HepG2 (cell line): ENCODE measurements around the gene MPG. TPM values are rescaled to one million over a fixed set of nuclear protein-coding genes. Genes with fewer than 3 reads are reported as not detected.
A peak's percentile ranks its signal among the peaks of the same experiment; 100 is the strongest.

Experiments
- GFI1 ChIP-seq: sonication (generic); formaldehyde crosslinking; IDR thresholded peaks from 2 replicates; pipeline ENCODE4 v1.5.0; 2020; ENCODE audit warnings: missing genetic modification reagents, mild to moderate bottlenecking, borderline replicate concordance
- TRIM24 ChIP-seq: sonication (generic); formaldehyde crosslinking; IDR thresholded peaks from 2 replicates; pipeline ENCODE4 v1.8.0; 2022; ENCODE audit warnings: mild to moderate bottlenecking, missing genetic modification reagents
- ZFP36 ChIP-seq: fragments of 150-350 bp; IDR thresholded peaks from 2 replicates; pipeline ENCODE4 v1.6.1; 2018; ENCODE audit warnings: borderline replicate concordance, low read length, low read depth; ENCODE audit not compliant: partially characterized antibody
- ZNF138 ChIP-seq: sonication (generic); formaldehyde crosslinking; IDR thresholded peaks from 2 replicates; pipeline ENCODE4 v1.5.0; 2020; ENCODE audit warnings: mild to moderate bottlenecking, low read depth, missing genetic modification reagents
- polyA plus RNA-seq, 8 experiments: library from polyadenylated mRNA; depleted of rRNA in 3 of 8; stranded (reverse) in 7 of 8; unstranded in 1 of 8; fragments of >200 nt; fragmentation: Illumina TruSeq in 4 of 8; extraction: Trizol in 4 of 8; gene quantifications; 2 replicates each; pipeline versions ENCODE4 v1.2.1 to v1.2.3, GENCODE V29; 2011 to 2016; ENCODE audit warnings: low read depth in 4 of 8, missing spikeins in 1 of 8, mixed read lengths in 1 of 8; ENCODE audit not compliant: insufficient read depth in 1 of 8
- total RNA-seq, 5 experiments: library from RNA; depleted of rRNA; stranded (reverse); fragments of >200 nt; fragmentation: Illumina TruSeq; extraction: Trizol; gene quantifications; 2 replicates each; pipeline ENCODE4 v1.2.3, GENCODE V29; 2016; ENCODE audit warnings: low read depth in 1 of 5
- TF ChIP-seq, protein P1 (sequence below): sonication (generic); formaldehyde crosslinking; IDR thresholded peaks from 2 replicates; pipeline ENCODE4 v1.9.0; 2021; ENCODE audit warnings: mild to moderate bottlenecking, missing genetic modification reagents
- TF ChIP-seq, protein P2 (sequence below): sonication (generic); formaldehyde crosslinking; IDR thresholded peaks from 2 replicates; pipeline ENCODE4 v1.8.1; 2022; ENCODE audit warnings: low read depth, mild to moderate bottlenecking, missing genetic modification reagents
- TF ChIP-seq, protein P3 (sequence below): sonication (generic); formaldehyde crosslinking; IDR thresholded peaks from 2 replicates; pipeline ENCODE4 v1.4.0; 2020; ENCODE audit warnings: missing genetic modification reagents, mild to moderate bottlenecking, borderline replicate concordance
- TF ChIP-seq, protein P4 (sequence below): sonication (generic); formaldehyde crosslinking; IDR thresholded peaks from 2 replicates; pipeline ENCODE4 v1.9.0; 2021; ENCODE audit warnings: missing genetic modification reagents, borderline replicate concordance
- TF ChIP-seq, protein P5 (sequence below): sonication (generic); formaldehyde crosslinking; IDR thresholded peaks from 2 replicates; pipeline ENCODE4 v1.5.0; 2020; ENCODE audit warnings: mild to moderate bottlenecking, missing genetic modification reagents, borderline replicate concordance

The MPG gene
- total and polyA plus RNA-seq, 2 of the 13 experiments (the other 11 are each of a cell fraction or from before 2014, with no cell fraction given), result 59.1 to 62.5 TPM

DNA sequence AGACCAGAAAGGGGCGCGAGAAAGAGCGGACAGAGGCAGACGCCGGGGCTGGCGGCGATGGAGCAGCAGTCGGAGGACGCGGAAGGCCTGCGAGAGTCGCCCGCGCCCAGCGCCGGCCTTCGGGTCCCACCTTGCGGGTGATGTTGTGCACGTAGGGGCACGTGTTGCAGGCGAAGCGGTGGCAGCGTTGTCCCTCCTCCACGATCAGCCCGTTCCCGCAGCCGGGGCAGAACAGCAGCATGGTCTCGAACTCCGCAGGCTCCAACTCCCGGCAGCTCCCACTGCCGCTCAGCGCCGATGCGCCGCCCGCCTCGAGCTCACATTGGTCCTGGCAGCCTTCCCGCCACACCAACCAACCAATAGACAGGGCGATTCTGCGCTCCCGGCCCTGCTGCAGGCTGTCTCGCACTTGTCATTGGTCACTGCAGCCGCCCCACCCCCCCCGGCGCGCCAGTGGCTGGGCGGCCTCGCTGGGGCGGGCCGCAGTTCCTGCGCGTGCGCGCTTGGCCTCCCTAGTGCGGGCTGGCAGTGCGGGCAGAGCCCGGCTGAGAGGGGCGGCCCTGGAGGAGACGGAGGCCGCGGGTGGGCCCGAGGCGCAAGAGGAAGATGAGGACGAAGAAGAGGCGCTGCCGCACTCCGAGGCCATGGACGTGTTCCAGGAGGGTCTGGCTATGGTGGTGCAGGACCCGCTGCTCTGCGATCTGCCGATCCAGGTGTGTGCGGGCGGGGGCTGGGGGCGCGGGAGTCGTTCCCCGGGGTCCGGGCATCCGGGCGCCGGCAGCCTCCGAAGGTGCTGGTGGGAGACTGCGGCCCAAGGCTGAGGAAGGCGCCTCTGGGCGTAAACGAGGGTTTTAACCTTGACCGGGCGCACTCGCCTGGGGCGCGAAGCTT, 24.4 kb upstream of the MPG start, which contains the start of the genes POLR3K and SNRNP25 (continued):
- TF ChIP-seq, protein P1, sequence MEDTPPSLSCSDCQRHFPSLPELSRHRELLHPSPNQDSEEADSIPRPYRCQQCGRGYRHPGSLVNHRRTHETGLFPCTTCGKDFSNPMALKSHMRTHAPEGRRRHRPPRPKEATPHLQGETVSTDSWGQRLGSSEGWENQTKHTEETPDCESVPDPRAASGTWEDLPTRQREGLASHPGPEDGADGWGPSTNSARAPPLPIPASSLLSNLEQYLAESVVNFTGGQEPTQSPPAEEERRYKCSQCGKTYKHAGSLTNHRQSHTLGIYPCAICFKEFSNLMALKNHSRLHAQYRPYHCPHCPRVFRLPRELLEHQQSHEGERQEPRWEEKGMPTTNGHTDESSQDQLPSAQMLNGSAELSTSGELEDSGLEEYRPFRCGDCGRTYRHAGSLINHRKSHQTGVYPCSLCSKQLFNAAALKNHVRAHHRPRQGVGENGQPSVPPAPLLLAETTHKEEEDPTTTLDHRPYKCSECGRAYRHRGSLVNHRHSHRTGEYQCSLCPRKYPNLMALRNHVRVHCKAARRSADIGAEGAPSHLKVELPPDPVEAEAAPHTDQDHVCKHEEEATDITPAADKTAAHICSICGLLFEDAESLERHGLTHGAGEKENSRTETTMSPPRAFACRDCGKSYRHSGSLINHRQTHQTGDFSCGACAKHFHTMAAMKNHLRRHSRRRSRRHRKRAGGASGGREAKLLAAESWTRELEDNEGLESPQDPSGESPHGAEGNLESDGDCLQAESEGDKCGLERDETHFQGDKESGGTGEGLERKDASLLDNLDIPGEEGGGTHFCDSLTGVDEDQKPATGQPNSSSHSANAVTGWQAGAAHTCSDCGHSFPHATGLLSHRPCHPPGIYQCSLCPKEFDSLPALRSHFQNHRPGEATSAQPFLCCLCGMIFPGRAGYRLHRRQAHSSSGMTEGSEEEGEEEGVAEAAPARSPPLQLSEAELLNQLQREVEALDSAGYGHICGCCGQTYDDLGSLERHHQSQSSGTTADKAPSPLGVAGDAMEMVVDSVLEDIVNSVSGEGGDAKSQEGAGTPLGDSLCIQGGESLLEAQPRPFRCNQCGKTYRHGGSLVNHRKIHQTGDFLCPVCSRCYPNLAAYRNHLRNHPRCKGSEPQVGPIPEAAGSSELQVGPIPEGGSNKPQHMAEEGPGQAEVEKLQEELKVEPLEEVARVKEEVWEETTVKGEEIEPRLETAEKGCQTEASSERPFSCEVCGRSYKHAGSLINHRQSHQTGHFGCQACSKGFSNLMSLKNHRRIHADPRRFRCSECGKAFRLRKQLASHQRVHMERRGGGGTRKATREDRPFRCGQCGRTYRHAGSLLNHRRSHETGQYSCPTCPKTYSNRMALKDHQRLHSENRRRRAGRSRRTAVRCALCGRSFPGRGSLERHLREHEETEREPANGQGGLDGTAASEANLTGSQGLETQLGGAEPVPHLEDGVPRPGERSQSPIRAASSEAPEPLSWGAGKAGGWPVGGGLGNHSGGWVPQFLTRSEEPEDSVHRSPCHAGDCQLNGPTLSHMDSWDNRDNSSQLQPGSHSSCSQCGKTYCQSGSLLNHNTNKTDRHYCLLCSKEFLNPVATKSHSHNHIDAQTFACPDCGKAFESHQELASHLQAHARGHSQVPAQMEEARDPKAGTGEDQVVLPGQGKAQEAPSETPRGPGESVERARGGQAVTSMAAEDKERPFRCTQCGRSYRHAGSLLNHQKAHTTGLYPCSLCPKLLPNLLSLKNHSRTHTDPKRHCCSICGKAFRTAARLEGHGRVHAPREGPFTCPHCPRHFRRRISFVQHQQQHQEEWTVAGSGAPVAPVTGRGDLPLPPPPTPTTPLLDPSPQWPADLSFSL, result no peak
- TF ChIP-seq, protein P2, sequence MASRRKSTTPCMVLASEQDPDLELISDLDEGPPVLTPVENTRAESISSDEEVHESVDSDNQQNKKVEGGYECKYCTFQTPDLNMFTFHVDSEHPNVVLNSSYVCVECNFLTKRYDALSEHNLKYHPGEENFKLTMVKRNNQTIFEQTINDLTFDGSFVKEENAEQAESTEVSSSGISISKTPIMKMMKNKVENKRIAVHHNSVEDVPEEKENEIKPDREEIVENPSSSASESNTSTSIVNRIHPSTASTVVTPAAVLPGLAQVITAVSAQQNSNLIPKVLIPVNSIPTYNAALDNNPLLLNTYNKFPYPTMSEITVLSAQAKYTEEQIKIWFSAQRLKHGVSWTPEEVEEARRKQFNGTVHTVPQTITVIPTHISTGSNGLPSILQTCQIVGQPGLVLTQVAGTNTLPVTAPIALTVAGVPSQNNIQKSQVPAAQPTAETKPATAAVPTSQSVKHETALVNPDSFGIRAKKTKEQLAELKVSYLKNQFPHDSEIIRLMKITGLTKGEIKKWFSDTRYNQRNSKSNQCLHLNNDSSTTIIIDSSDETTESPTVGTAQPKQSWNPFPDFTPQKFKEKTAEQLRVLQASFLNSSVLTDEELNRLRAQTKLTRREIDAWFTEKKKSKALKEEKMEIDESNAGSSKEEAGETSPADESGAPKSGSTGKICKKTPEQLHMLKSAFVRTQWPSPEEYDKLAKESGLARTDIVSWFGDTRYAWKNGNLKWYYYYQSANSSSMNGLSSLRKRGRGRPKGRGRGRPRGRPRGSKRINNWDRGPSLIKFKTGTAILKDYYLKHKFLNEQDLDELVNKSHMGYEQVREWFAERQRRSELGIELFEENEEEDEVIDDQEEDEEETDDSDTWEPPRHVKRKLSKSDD (CRISPR knock-in tag), result no peak
- TF ChIP-seq ZNF138 (CRISPR knock-in tag) (peak; percentile 70), GFI1 (peak; percentile 73; the same call in 1 of the 2 replicates), TRIM24 (CRISPR knock-in tag) (no peak), ZFP36 (no peak)
- TF ChIP-seq, protein P3, sequence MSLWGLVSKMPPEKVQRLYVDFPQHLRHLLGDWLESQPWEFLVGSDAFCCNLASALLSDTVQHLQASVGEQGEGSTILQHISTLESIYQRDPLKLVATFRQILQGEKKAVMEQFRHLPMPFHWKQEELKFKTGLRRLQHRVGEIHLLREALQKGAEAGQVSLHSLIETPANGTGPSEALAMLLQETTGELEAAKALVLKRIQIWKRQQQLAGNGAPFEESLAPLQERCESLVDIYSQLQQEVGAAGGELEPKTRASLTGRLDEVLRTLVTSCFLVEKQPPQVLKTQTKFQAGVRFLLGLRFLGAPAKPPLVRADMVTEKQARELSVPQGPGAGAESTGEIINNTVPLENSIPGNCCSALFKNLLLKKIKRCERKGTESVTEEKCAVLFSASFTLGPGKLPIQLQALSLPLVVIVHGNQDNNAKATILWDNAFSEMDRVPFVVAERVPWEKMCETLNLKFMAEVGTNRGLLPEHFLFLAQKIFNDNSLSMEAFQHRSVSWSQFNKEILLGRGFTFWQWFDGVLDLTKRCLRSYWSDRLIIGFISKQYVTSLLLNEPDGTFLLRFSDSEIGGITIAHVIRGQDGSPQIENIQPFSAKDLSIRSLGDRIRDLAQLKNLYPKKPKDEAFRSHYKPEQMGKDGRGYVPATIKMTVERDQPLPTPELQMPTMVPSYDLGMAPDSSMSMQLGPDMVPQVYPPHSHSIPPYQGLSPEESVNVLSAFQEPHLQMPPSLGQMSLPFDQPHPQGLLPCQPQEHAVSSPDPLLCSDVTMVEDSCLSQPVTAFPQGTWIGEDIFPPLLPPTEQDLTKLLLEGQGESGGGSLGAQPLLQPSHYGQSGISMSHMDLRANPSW (CRISPR knock-in tag), result peak; percentile 69; the same call in 1 of the 2 replicates
- TF ChIP-seq, protein P4, sequence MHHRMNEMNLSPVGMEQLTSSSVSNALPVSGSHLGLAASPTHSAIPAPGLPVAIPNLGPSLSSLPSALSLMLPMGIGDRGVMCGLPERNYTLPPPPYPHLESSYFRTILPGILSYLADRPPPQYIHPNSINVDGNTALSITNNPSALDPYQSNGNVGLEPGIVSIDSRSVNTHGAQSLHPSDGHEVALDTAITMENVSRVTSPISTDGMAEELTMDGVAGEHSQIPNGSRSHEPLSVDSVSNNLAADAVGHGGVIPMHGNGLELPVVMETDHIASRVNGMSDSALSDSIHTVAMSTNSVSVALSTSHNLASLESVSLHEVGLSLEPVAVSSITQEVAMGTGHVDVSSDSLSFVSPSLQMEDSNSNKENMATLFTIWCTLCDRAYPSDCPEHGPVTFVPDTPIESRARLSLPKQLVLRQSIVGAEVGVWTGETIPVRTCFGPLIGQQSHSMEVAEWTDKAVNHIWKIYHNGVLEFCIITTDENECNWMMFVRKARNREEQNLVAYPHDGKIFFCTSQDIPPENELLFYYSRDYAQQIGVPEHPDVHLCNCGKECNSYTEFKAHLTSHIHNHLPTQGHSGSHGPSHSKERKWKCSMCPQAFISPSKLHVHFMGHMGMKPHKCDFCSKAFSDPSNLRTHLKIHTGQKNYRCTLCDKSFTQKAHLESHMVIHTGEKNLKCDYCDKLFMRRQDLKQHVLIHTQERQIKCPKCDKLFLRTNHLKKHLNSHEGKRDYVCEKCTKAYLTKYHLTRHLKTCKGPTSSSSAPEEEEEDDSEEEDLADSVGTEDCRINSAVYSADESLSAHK (CRISPR knock-in tag), result no peak
- TF ChIP-seq, protein P5, sequence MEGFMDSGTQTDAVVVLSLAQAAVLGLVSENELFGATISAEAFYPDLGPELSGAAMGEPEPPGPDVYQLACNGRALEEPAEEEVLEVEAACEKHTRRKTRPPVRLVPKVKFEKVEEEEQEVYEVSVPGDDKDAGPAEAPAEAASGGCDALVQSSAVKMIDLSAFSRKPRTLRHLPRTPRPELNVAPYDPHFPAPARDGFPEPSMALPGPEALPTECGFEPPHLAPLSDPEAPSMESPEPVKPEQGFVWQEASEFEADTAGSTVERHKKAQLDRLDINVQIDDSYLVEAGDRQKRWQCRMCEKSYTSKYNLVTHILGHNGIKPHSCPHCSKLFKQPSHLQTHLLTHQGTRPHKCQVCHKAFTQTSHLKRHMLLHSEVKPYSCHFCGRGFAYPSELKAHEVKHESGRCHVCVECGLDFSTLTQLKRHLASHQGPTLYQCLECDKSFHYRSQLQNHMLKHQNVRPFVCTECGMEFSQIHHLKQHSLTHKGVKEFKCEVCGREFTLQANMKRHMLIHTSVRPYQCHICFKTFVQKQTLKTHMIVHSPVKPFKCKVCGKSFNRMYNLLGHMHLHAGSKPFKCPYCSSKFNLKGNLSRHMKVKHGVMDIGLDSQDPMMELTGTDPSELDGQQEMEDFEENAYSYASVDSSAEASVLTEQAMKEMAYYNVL, result no peak
